Measurements from ENCODE around the gene DNAJC11. TPM values are rescaled to one million over a fixed set of nuclear protein-coding genes. Genes with fewer than 3 reads are reported as not detected.

DNAJC11 gene
- total RNA-seq, 4 donors from 2014 or later: 21.4 to 48.2 (median 25.5) TPM

DNA sequence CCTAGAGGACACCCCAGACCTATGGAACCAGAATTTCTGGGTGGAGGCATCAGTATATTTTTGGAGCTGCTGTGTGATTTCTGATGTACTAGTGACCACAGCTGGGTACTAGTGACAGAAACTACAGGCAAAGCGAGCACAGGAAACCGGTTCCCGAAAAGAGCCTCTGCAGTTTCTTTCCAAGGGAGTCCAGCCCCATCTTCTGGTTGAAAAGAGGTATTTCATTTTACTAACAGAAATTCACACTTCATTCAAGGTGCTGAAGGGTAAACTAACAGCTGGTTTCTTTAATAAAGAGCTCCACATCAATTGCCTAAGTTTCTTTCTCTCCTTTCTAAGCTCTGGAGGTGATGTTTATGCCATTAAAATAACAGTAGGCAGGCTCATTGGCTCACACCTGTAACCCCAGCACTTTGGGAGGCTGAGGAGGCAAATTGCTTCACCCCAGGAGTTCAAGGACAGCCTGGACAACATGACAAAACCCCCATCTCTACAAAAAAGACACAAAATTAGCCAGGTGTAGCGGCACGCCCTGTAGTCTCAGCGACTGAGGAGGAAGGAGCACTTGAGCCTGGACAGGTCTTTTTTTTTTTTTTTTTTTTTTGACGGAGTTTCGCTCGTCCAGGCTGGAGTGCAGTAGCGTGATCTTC lies 55.0 kb downstream of the DNAJC11 start:
- TF ChIP-seq, protein P1, sequence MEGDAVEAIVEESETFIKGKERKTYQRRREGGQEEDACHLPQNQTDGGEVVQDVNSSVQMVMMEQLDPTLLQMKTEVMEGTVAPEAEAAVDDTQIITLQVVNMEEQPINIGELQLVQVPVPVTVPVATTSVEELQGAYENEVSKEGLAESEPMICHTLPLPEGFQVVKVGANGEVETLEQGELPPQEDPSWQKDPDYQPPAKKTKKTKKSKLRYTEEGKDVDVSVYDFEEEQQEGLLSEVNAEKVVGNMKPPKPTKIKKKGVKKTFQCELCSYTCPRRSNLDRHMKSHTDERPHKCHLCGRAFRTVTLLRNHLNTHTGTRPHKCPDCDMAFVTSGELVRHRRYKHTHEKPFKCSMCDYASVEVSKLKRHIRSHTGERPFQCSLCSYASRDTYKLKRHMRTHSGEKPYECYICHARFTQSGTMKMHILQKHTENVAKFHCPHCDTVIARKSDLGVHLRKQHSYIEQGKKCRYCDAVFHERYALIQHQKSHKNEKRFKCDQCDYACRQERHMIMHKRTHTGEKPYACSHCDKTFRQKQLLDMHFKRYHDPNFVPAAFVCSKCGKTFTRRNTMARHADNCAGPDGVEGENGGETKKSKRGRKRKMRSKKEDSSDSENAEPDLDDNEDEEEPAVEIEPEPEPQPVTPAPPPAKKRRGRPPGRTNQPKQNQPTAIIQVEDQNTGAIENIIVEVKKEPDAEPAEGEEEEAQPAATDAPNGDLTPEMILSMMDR (IDR thresholded peaks at IDR 0.05; ENCODE audit: low read depth): no peak

DNA sequence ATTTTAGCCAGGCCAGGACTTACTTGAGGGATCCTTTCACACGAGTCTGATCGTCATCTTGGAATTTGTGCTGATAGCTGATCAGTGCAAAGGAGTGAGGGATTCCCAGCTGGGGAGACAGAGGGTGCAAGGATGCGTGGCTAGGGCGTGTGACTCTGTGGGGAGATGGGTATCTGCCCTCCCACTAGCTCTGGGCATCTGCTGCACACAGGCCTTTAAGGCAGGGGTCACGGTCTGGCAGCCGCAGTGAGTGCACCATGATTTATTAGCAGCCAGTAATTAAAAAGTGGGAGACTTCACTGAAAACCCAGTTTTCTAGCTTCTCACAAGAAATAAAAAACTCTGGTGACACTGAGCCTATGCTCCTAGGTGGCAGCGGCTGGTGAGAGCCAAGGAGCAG lies 56.6 kb downstream of the DNAJC11 start:
- TF ChIP-seq, protein P1 (IDR thresholded peaks at IDR 0.05; ENCODE audit: low read depth): no peak

DNA sequence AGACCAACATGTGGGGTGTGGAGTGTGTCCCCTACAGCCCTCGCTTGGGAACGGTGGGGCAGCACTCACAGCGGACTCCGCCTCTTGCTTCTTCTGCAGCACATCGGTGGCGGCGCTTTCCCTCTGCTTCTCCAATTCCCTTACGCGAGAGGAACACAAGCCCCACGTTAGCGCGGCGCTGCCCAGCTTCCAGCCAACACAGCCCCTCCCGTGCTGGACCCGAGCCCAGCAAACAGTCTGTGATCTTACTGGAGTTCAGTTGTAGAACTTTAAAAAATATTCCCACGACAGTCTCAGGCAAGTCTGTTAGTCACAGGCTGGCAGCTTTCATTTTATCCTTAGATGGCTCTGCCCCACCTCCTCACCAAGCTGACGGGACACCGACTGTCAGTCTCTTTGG lies 63.4 kb downstream of the DNAJC11 start:
- TF ChIP-seq, protein P1 (IDR thresholded peaks at IDR 0.05; ENCODE audit: low read depth): no peak

DNA sequence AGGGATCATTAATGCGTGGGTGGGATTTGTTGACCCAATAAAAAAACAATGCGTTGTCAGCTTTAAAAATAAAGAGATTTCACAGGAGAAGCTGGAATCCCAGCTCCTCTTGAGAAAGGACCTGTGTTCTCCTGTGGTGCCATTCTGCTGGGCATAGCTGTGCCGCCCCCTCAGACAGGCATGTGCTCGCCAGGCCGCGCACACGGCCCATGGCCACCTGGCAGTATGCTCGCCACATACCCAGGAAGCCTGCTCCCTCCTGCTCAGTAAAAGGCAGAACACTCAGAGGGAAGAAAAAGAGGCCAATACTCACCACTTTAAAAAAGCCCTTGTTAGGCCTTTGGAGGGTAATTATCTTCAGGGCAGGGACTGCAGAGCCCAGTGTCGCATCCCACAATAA lies 63.8 kb downstream of the DNAJC11 start:
- TF ChIP-seq, protein P1 (IDR thresholded peaks at IDR 0.05; ENCODE audit: low read depth): no peak

DNA sequence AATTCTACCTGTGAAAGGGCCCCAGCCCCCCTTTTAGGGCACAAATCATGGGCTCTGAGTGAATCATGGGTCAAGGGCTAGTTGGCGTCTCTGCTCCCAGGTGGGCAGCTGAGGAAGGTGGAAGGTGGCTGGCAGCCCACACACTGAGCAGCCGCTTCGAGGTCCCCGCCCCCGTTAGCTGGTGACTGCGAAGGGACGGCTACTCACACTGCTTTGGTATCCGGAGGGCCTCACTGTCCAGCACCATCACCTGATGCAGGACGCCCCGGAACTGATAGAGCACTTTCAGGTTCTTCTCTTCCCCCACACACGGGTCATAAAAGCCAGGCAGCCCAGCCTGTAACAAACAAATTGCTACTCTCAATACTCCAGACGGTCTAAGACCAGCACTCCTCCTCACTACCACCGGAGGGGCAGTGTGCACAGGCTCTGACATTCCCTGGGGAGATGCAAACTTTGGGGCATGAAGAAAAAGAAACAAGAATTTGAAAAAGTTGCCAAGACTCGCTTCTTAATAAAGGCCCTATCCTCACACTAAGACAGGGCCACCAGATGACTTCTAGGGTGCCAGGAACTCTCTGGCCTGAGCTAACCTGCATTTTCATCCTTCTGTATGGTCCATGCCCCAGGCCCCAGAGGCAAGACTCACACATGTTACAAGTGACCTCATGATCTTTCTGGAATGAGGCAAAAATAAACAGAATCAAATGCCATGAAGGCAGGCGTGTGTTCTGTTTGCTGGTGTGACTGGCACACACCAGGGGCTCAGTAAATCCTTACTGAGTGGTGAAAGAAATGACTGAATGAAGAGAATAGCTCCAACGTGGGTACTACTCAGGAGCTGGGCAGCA lies 65.5 kb downstream of the DNAJC11 start:
- TF ChIP-seq, protein P1 (IDR thresholded peaks at IDR 0.05; ENCODE audit: low read depth): no peak

DNA sequence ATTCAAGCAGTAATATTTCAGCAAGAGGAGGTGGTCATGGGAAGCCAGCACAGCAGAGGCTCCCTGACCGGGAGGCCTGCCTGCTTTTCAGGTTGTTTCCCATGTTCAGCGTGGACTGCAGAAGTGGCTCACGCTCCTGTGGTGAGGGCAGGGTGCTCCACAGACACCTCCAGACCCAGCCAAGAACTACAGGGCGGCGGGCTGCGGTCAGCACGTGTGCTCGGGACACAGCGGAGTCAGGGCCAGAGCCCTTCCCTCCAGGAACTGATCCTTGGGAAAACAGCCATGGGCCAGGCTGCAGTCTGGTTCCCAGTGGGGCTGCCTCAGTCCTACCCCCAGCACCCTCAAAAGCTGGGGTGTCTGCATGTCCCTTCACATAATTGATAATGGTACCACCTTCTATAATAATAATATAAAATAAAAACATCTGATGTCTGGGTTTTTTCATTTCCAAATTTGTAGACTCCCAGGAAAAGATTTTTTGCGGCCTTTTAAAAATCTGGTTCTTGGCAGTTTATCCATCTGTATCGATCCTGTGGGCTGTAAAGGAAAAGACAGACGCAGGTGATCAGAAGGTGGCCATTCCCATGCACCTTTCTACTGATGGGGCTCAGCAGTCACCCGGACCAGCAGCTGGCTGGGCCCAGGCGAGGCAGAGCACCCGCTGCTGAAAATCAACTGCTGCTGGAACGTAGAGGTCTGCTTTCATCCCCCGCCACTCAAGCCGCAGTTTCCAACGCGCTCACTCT lies 66.3 kb downstream of the DNAJC11 start:
- TF ChIP-seq, protein P1 (IDR thresholded peaks at IDR 0.05; ENCODE audit: low read depth): no peak

All from subcutaneous adipose tissue (tissue), 4 donors.